SK-N-DZ (cell line): ENCODE results near the gene RAB3IL1. TPM values are rescaled to one million over a fixed set of nuclear protein-coding genes. Genes with fewer than 3 reads are reported as not detected.
"Not testable (repeated sequence)": the region's sequence is repeated elsewhere in the genome, so short reads cannot be mapped to it uniquely, and the experiment has no call there.

ENCODE experiments used
- DNase-seq: peaks from one replicate; pipeline ENCODE4 v3.0.0-alpha.2; 2015; ENCODE audit warnings: low spot score
- polyA plus RNA-seq, 2 experiments: library from polyadenylated mRNA; depleted of rRNA; stranded (reverse); fragments of >200 nt; gene quantifications; 2 replicates each; pipeline ENCODE4 v1.2.3, GENCODE V29; 2014

The RAB3IL1 gene, protein sequence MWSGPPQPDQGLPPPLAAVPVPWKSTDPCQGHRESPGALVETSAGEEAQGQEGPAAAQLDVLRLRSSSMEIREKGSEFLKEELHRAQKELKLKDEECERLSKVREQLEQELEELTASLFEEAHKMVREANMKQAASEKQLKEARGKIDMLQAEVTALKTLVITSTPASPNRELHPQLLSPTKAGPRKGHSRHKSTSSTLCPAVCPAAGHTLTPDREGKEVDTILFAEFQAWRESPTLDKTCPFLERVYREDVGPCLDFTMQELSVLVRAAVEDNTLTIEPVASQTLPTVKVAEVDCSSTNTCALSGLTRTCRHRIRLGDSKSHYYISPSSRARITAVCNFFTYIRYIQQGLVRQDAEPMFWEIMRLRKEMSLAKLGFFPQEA
- 0.42 and 1.0 TPM in 2 replicates for polyA plus RNA-seq (2014; cell fraction: cytosol; rRNA removed)
- 2.1 and 2.9 TPM in 2 replicates for polyA plus RNA-seq (2014; cell fraction: nucleus; rRNA removed)

DNA sequence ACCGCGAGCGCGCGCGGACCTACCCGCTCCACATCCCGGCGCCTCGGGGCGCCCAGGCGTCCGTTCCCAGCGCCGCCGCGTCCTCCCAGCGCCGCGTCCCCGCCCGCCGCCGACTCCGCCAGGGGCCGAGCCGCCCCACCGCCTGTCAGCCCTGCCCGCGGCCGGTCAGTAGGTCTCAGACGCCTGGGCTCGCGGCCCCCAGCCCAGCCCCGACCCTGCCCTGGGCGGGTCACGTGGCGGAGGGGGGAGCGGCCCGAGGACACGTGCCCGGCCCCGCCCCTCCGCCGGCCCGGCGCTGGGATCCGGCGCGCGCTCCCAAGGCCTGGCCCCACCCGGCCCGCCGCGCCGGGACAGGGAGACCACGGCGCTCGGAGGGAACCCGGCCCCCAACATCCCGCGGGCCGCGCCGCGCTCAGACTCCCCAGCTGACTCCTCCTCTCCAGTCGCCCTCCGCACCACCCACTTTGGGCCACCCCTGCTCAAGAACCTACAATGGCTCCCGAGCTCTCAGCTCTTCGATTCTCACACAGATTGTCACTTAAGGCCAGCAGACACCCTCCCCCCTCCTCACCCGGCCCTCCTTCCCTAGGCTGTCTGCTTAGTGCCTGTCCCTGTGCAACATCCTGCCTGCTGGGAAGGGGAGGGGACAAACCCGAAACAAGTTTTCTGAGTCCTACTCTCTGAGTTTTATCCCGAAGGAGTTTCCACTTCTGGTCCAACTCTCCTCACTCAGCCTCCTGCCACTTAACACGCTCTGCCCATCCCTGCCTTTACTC lies at the start of gene RAB3IL1:
TSS of gene RAB3IL1 (minus strand) at position 233 of the 776 bp plus-strand sequence. CDS start at position 34, 199 bp downstream.
- DNase-seq = no peak

DNA sequence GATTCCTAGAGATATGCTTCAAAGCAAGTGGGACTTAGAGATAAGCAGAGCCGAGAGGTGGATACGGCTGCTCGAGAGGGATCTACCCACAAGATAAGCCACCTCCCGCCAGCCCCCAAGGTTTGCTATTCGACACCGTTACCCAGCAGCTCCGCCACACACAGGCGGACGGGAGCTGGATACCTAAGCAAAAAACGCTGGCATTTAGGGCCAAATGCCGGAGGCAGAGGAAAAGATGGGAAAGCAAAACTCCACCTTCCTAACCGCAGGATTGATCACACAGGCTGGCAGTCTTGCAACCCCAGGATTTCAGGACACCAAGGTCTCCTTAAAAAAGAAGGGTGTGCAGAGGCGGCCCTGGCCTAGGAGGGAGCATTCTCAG lies 49.4 kb upstream of the RAB3IL1 start:
- DNase-seq = peak; percentile 32

DNA sequence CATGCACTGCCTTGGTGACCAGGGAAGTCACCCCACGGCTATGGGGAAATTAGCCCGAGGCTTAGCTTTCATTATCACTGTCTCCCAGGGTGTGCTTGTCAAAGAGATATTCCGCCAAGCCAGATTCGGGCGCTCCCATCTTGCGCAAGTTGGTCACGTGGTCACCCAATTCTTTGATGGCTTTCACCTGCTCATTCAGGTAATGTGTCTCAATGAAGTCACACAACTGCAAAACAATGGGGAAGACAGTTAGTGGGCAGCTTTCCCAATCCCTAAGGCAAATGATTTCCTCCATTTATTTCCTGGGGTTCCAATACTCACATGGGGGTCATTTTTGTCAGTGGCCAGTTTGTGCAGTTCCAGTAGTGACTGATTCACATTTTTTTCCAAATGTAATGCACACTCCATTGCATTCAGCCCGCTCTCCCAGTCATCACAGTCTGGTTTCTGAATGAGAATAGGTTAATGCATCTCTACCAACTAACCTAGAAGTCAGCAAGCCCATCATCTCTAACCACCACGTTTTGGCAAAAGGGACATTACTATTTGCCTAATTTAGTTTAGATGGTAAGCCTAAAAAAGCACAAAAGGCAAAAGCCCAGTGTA lies 47.4 kb upstream of the RAB3IL1 start:
- DNase-seq = not testable (repeated sequence)

DNA sequence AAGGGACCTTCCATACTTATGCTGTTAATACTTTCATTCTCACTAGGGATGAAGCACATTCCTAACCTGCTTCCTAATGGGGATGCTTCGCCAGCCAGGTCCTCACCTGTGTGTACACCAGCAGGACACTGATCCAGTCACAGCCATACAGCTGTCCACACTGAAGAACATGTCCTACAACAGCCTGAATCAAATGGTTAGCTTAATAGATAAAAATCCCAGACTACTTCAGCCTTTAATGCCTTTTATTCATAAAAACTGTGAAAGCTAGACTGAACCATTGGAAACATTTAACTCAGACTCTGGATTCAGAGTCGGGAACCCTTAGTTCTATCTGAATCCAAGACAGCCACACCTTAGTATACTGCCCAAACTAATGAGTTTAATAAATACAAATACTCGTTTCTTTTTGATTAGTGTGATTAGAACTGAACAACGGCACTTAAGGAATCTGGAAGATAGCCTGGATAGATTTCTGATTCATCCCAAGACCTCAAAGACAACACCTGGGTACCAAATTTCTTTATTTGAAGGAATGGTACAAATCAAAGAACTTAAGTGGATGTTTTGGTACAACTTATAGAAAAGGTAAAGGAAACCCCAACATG lies 46.8 kb upstream of the RAB3IL1 start:
- DNase-seq = no peak

DNA sequence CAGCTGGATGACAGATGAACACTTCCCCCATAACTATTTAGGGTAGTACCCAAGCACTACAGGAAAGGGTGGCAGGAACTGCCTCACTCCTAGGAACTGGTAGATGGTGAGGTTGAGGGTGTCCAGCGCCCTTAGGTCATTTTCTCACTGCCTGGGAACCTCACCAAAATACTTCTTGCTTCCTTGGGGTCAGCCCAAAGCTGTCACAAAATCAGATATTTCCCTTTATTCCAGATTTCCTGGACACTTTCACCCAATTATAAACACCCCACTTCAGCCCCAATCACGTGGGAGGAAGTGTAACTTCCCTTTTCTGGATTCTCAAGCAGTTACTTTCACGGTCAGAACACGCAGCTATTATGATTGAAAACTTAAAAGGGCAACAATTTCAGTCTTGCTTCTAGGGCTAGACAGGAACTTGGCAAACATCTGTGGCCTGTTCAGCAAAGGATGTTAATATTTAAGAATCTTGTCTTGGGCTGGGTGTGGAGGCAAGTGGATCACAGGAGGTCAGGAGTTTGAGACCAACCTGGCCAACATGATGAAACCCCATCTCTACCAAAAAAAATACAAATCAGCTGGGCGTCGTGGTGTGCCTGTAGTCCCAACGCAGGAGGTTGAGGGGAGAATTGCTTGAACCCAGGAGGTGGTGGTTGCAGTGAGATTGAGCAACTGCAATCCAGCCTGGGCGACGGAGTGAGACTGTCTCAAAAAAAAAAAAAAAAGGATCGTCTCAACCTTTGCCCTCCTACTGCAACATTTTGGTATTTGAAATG lies 46.1 kb upstream of the RAB3IL1 start:
- no peak for DNase-seq

DNA sequence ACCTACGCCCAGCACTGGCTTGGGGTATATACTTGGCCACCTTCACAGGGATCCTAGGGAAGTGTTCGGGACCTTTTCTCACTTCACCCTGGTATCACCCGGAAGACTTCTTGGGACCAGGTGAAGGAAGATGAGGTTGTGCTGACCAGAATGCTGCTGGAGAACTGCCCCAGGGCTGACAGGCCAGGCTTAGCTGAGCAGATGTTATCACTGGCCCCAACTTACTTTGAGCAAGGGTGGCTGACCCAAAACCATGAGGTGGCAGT lies 45.6 kb upstream of the RAB3IL1 start:
- DNase-seq = no peak

DNA sequence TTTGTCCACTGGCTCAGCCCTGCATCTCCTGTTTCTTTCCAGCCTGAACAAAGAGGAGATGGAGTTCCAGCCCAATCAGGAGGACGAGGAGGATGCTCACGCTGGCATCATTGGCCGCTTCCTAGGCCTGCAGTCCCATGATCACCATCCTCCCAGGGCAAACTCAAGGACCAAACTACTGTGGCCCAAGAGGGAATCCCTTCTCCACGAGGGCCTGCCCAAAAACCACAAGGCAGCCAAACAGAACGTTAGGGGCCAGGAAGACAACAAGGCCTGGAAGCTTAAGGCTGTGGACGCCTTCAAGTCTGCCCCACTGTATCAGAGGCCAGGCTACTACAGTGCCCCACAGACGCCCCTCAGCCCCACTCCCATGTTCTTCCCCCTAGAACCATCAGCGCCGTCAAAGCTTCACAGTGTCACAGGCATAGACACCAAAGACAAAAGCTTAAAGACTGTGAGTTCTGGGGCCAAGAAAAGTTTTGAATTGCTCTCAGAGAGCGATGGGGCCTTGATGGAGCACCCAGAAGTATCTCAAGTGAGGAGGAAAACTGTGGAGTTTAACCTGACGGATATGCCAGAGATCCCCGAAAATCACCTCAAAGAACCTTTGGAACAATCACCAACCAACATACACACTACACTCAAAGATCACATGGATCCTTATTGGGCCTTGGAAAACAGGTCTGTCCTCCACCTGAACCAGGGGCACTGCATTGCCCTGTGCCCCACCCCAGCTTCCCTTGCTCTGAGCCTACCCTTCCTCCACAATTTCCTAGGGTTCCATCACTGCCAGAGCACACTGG lies 45.0 kb upstream of the RAB3IL1 start:
- DNase-seq = no peak

DNA sequence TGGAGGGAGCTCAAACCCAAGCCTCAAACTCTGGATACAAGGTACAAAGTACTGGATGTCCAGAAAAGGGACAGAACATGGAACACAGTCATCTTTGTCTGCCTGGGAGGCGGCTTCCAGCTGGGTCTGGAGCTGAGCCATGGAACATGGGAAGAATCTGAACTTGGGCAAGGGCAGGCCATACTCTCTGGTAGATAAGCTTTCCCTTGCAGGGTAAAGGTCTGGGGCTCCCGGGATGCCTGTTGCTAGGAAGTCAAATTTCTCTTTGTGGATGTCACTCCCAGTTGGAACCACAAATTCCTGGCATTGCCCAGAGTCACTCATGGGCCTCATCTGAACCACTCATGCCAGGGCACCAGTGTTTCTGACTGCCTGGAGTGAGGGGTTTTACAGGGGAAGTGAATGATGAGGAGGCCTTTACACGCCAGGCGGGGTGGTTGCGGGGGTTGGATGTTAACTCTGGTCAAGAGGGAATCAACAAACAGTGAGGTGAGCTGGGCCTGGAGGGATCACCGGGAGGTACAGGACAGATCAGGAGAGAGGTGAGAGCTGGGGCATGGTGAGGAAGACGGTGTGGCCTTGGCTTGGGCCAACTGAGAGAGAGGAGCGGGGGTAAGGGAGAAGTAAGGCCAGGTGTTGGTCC lies 44.3 kb upstream of the RAB3IL1 start:
- DNase-seq = no peak

DNA sequence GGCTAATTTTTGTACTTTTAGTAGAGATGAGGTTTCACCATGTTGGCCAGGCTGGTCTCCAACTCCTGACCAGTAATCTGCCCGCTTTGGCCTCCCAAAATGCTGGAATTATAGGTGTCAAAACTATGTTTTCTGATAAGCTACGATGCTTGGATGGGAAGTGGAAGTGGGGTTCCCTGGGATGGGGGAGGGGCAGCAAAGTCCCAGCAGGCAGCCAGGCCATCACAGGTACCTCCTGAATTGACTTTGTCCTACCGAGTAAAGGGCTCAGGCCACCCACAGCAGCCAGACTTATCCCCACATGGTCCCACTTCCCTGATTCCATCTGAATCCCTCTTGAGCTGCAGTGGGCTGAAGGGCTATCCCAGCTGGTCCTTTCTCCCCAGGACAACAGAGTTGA lies 43.2 kb upstream of the RAB3IL1 start:
- no peak for DNase-seq

DNA sequence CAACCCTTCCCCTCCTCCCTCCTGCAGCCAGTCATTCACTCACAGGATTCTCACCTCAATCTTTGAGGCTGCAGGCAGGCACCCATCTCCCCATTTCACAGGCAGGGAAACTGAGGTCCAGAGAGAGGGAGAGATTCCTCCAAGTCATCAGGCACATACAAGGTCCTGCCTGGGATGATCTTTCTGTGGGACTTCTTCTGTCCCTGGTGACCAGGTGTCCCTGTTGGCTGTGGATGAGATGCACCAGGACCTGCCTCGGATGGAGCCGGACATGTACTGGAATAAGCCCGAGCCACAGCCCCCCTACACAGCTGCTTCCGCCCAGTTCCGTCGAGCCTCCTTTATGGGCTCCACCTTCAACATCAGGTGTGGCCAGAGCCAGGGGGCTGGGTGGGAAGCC lies 42.3 kb upstream of the RAB3IL1 start:
- DNase-seq = no peak

DNA sequence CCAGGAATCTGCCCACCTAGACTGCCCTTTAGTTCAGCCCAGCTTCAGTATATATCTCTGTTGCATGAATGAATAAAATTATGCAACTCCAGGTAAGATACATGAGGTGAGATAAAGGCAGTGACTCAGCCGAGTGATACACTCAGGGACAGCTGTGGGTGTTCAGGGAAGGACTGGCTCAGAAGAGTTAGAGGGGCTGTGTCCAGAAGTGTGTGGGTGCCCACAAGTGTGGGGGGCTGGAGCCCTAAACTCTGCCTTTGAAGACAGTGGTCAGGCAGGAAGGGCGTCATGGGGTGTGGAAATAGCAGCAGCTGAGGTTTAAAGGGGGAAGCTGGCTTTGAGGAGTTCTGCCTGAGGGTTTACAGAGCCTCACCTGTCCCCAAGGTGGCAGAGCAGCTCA lies 41.7 kb upstream of the RAB3IL1 start:
- DNase-seq = no peak

DNA sequence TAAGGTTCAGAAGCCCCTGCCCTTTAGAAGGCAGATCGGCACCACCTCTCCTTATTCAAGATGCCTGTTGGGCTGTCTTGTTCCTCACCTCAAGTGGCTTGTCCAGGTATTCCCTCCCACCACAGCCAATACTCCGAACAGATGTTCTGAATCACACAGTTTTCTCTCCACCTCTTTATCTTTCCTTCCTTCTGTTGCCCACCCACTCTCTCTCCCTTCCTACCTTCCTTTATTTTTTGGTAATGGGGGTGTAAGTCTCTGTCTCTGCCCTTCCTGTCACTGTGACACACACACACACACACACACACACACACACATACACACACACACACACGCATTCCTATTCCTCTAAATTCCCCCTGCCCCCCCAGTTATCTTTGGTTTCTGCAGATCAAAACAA lies 41.2 kb upstream of the RAB3IL1 start:
- no peak for DNase-seq

DNA sequence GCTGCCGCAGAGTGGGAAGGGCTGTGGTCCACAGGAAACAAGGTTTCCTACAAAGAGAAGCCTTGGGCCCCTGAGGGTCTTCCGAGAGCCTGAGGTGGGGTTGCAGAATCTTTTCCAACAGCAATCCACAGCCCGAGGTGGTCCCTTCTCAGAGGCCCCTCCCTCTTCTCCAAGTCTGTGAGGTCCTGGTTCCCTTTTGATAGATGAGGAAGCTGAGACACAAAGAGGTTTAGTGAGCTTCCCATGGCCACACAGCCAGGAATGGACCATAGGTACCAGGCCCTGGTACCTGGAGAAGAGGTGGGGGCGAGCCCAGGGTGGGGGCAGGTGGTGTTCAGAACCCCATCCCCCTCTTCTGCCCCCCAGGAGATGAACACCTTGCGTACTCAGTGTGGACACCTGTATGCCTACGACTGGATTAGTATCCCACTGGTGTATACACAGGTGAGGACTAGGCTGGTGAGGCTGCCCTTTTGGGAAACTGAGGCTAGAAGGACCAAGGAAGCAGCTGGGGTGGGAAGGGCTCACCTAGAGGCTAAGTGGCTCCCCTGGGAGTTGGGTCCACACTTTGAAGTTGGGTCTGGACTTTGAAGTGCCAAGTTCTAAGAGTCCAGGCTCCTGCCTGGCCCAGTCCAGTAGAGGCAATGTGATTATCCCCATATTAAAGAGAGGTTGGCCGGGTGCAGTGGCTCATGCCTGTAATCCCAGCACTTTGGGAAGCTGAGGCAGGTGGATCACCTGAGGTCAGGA lies 39.8 kb upstream of the RAB3IL1 start:
- no peak for DNase-seq

DNA sequence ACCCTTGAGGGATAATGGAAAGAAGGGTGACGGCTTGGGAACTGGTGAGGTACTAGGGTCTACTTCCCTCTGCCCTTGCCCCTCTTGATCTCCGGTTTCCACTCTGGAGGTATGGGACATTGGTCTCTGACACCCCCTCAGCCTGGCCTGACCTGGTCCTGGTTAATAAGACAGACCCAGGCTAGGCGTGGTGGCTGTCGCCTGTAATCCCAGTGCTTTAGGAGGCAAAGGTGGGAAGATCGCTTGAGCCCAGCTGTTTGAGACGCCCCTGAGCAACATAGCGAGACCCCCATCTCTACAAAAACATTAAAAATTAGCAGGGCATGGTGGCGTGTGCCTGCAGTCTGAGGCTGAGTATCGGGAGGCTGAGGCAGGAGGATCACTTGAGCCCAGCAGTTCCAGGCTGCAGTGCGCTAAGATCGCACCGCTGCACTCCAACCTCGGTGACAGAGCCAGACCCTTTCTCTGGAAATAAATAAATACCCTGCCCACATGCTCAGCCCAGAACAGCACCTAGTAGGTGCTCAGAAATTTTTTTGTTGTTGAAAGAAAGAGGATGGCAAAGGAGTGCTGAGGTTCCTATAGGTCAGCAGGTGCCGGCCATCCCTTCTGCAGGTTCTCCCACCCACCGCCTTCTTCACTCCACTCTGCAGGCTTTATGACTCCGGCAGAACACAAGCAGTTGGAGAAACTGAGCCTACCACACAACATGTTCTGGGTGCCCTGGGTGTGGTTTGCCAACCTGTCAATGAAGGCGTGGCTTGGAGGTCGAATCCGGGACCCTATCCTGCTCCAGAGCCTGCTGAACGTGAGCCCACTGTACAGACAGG lies 39.0 kb upstream of the RAB3IL1 start:
- no peak for DNase-seq

DNA sequence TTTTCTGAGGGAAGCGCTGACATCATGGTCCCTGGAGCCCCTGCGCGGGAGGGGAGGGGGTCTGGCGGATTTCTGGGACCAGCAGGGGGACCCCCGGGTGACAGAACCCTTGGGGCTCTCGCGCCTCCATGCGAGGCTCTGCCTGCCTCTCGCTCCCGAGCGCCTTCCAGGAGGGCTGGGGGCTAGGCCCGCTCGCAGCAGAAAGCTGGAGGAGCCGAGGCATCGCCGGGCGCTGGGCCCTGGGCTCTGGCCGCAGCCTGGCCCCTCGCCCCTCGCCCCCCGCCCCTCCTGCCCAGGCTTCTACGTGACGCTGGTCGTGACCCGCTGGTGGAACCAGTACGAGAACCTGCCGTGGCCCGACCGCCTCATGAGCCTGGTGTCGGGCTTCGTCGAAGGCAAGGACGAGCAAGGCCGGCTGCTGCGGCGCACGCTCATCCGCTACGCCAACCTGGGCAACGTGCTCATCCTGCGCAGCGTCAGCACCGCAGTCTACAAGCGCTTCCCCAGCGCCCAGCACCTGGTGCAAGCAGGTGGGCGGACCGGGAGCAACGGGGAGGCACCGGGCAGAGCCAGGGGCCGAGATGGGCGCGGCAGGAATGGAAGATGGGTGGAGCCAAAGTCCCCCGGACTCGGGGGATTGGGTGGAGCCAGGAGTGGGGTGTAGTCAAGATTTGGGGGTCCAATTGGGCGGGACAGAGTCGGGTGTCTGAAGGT lies 38.2 kb upstream of the RAB3IL1 start:
- DNase-seq = no peak

DNA sequence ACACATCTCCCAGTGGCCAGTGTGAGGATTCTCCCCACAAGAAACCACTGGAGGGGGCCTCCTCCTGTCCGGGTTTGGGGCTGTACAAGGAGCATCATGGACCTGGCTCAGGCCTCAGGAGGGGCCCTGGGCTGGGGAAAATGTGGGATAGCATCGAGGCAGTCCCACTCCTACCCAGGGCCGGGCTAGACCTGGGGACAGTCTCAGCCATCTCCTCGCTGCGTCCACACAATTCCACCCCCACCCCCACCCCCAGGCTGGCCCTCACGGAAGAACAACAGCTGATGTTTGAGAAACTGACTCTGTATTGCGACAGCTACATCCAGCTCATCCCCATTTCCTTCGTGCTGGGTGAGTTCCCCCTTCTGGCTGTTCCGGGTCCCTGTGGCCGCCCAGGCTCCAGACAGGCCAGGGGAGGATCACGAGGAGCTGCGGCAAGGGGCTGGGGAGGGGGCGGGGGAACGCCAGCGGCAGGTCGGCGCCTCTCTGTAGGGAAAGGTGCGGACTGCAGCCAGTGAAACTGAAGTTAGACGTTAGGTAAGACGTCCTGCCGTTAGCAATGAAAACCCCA lies 37.6 kb upstream of the RAB3IL1 start:
- peak; percentile 65 for DNase-seq

DNA sequence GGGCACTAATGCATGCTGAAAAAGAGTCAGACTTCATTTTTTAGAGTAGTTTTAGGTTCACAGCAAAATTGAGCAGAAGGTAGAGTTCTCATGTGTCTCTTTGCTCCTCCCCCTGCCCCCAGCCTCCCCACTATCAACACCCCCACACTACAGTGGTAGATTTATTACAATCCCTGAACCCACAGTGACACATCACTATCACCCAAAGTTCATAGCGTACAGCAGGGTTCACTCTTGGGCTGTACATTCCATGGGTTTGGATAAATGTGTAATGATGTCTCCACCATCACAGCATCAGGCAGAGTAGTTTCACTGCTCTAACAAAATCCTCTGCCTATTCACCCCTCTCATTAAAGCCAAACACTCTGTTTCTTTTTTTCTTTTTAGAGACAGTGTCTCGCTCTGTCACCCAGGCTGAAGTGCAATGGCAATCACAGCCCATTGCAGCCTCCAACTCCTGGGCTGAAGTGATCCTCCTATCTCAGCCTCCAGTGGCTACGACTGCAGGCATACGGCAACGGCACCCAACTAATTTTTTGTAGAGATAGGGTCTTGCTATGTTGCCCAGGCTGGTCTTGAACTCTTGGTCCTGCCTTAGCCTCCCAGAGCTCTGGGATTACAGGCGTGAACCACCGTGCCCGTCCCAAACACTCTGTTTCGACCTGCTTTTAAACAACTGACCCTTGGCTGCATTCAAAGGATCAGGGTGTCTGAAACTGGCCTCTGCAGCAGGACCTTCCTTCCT lies 36.9 kb upstream of the RAB3IL1 start:
- no peak for DNase-seq
